Hepatocyte (in vitro differentiated cells): Measurements from ENCODE around the gene SYCP2L. TPM values are rescaled to one million over a fixed set of nuclear protein-coding genes. Genes with fewer than 3 reads are reported as not detected.

Experiments
- DNase-seq: peaks from one replicate; pipeline ENCODE4 v3.0.0-alpha.2; 2016; ENCODE audit warnings: low spot score
- H2AFZ ChIP-seq: fragments of 200-600 bp; sonication (generic); 2 replicates; pipeline ENCODE4 v1.6.0; 2016; ENCODE audit warnings: antibody characterized with exemption, mild to moderate bottlenecking
- H3K27ac ChIP-seq: fragments of 200-600 bp; sonication (generic); 2 replicates; pipeline ENCODE4 v1.5.1; 2016; ENCODE audit warnings: mild to moderate bottlenecking
- H3K27me3 ChIP-seq: fragments of 200-600 bp; sonication (generic); 2 replicates; pipeline ENCODE4 v1.6.1; 2016
- H3K36me3 ChIP-seq: fragments of 200-600 bp; sonication (generic); replicated peaks from 2 replicates; pipeline ENCODE4 v1.5.1; 2016; ENCODE audit warnings: low read depth; ENCODE audit not compliant: insufficient read depth
- H3K4me1 ChIP-seq: fragments of 200-600 bp; sonication (generic); 2 replicates; pipeline ENCODE4 v1.5.1; 2016; ENCODE audit warnings: mild to moderate bottlenecking, moderate library complexity; ENCODE audit not compliant: insufficient read depth
- H3K4me2 ChIP-seq: fragments of 200-600 bp; sonication (generic); 2 replicates; pipeline ENCODE4 v1.6.0; 2016
- H3K4me3 ChIP-seq: fragments of 200-600 bp; sonication (generic); 2 replicates; pipeline ENCODE4 v1.5.1; 2016; ENCODE audit warnings: mild to moderate bottlenecking
- H3K79me2 ChIP-seq: fragments of 200-600 bp; sonication (generic); 2 replicates; pipeline ENCODE4 v1.6.0; 2017; ENCODE audit warnings: mild to moderate bottlenecking
- H3K9me2 ChIP-seq: fragments of 200-600 bp; sonication (generic); replicated peaks from 2 replicates; pipeline ENCODE4 v1.6.0; 2017; ENCODE audit warnings: mild to moderate bottlenecking; ENCODE audit not compliant: insufficient read depth
- H3K9me3 ChIP-seq: fragments of 200-600 bp; sonication (generic); 2 replicates; pipeline ENCODE4 v1.5.1; 2016; ENCODE audit warnings: low read depth, mild to moderate bottlenecking
- H4K20me1 ChIP-seq: fragments of 200-600 bp; sonication (generic); 2 replicates; pipeline ENCODE4 v1.6.0; 2016; ENCODE audit warnings: mild to moderate bottlenecking; ENCODE audit not compliant: insufficient read depth, poor library complexity, severe bottlenecking
- CTCF ChIP-seq: fragments of 200-600 bp; sonication (generic); IDR thresholded peaks from 2 replicates; pipeline ENCODE4 v1.5.1; 2016; ENCODE audit warnings: antibody characterized with exemption, mild to moderate bottlenecking; ENCODE audit not compliant: poor library complexity
- EZH2 ChIP-seq: fragments of 200-600 bp; sonication (generic); IDR thresholded peaks from 2 replicates; pipeline ENCODE4 v1.6.1; 2016; ENCODE audit warnings: antibody characterized with exemption, mild to moderate bottlenecking, borderline replicate concordance
- EZH2phosphoT487 ChIP-seq: fragments of 200-600 bp; sonication (generic); IDR thresholded peaks from one replicate; pipeline ENCODE4 v1.6.1; 2018; ENCODE audit warnings: antibody characterized with exemption, mild to moderate bottlenecking, low read depth, moderate library complexity; ENCODE audit not compliant: unreplicated experiment, severe bottlenecking
- WGBS: methylation state at CpG from one replicate; pipeline ENCODE4 v1.1.6; 2016; ENCODE audit warnings: low lambda C conversion rate; ENCODE audit errors: missing lambda C conversion rate; 5-methylcytosine and 5-hydroxymethylcytosine counted together
- polyA plus RNA-seq: library from polyadenylated mRNA; unstranded; fragments of >200 nt; fragmentation: Nextera tagmentation; extraction: Ambion mirVana; gene quantifications from 2 replicates; pipeline ENCODE4 v1.2.1, GENCODE V29; 2016
- total RNA-seq: library from RNA; depleted of rRNA; stranded (reverse); fragments of >200 nt; gene quantifications from 2 replicates; pipeline ENCODE4 v1.2.3, GENCODE V29; 2014

The SYCP2L gene
- total and polyA plus RNA-seq, 2 experiments from 2014 or later, result 0.37 to 1.00 TPM

GRCh38 chr6:10956776-10957175, 69.9 kb downstream of the SYCP2L start:
- H3K4me3 ChIP-seq, result no peak overlapping the region
- no peak overlapping the region for H2AFZ ChIP-seq
- no peaks in the 10 kb centered on the region for H4K20me1 ChIP-seq
- H3K9me3 ChIP-seq, result no peaks in the 10 kb centered on the region
- DNase-seq, result no peak
- no peaks in the 10 kb centered on the region for H3K79me2 ChIP-seq
- no peaks in the 10 kb centered on the region for H3K9me2 ChIP-seq
- no peak for TF ChIP-seq CTCF
- no peaks in the 10 kb centered on the region for H3K36me3 ChIP-seq
- H3K27me3 ChIP-seq, result no peaks in the 10 kb centered on the region
- no peaks in the 10 kb centered on the region for H3K4me1 ChIP-seq
- no peak overlapping the region for H3K27ac ChIP-seq
- H3K4me2 ChIP-seq, result no peak overlapping the region

- WGBS, result 93% methylated on average over 6 of the region's 6 CpGs
- no peaks in the 10 kb centered on the region for H3K27me3 ChIP-seq
Observed at GRCh38 chr6:10957414-10957886, 70.6 kb downstream of the SYCP2L start.

GRCh38 chr6:10960171-10960570, 73.3 kb downstream of the SYCP2L start:
- Histone ChIP-seq H3K9me2 (no peaks in the 10 kb centered on the region), H3K36me3 (no peaks in the 10 kb centered on the region), H3K79me2 (no peaks in the 10 kb centered on the region), H3K27me3 (no peaks in the 10 kb centered on the region), H4K20me1 (no peaks in the 10 kb centered on the region), H3K9me3 (no peaks in the 10 kb centered on the region), H3K4me1 (no peaks in the 10 kb centered on the region), H3K4me3 (no peak overlapping the region), H3K27ac (no peak overlapping the region), H2AFZ (no peak overlapping the region), H3K4me2 (no peak overlapping the region)
- DNase-seq, result no peak
- no peak for TF ChIP-seq EZH2phosphoT487
- TF ChIP-seq CTCF, result no peak
- TF ChIP-seq EZH2, result no peak
- 80% methylated on average over 2 of the region's 2 CpGs for WGBS

More at GRCh38 chr6:10957414-10957886, 70.6 kb downstream of the SYCP2L start:
- H3K79me2 ChIP-seq, result no peaks in the 10 kb centered on the region
- no peaks in the 10 kb centered on the region for H4K20me1 ChIP-seq
- no peak for DNase-seq
- no peaks in the 10 kb centered on the region for H3K4me1 ChIP-seq
- H3K4me2 ChIP-seq, result no peak overlapping the region
- no peaks in the 10 kb centered on the region for H3K9me3 ChIP-seq
- H3K9me2 ChIP-seq, result no peaks in the 10 kb centered on the region
- no peak for TF ChIP-seq CTCF
- TF ChIP-seq EZH2phosphoT487, result no peak
- no peak for TF ChIP-seq EZH2
- no peaks in the 10 kb centered on the region for H3K36me3 ChIP-seq
- H3K27ac ChIP-seq, result no peak overlapping the region
- no peak overlapping the region for H2AFZ ChIP-seq
- H3K4me3 ChIP-seq, result no peak overlapping the region

GRCh38 chr6:10961837-10962236, 75.0 kb downstream of the SYCP2L start:
- no peak overlapping the region for H3K27ac ChIP-seq
- DNase-seq, result no peak
- H3K4me2 ChIP-seq, result no peak overlapping the region
- no peaks in the 10 kb centered on the region for H3K79me2 ChIP-seq
- H4K20me1 ChIP-seq, result no peaks in the 10 kb centered on the region
- TF ChIP-seq EZH2phosphoT487 (no peak), CTCF (no peak), EZH2 (no peak)
- no peak overlapping the region for H2AFZ ChIP-seq
- H3K9me2 ChIP-seq, result no peaks in the 10 kb centered on the region
- H3K36me3 ChIP-seq, result no peaks in the 10 kb centered on the region
- H3K4me3 ChIP-seq, result no peak overlapping the region
- H3K9me3 ChIP-seq, result no peaks in the 10 kb centered on the region
- no peaks in the 10 kb centered on the region for H3K4me1 ChIP-seq
- H3K27me3 ChIP-seq, result no peaks in the 10 kb centered on the region
- WGBS, result 83% methylated on average over 3 of the region's 3 CpGs
